Measurements from ENCODE around the gene RHBDL1.
"Not testable (repeated sequence)": the region's sequence is repeated elsewhere in the genome, so short reads cannot be mapped to it uniquely, and the experiment has no call there.

The RHBDL1 gene

GRCh38 chr16:684961-685696, 9.7 kb downstream of the RHBDL1 start:
- no peak for TF ChIP-seq CTCF (IDR thresholded peaks at IDR 0.05; ENCODE audit: borderline replicate concordance, insufficient read depth, low read depth, low read length)
- no peak overlapping the region for H3K4me3 ChIP-seq (ENCODE audit: low read depth, low read length)

GRCh38 chr16:685967-686366, 10.5 kb downstream of the RHBDL1 start:
- TF ChIP-seq CTCF (IDR thresholded peaks at IDR 0.05; ENCODE audit: borderline replicate concordance, insufficient read depth, low read depth, low read length), result peak; percentile 52
- H3K4me3 ChIP-seq (ENCODE audit: low read depth, low read length), result no peak overlapping the region

- no peak for TF ChIP-seq CTCF (IDR thresholded peaks at IDR 0.05; ENCODE audit: borderline replicate concordance, insufficient read depth, low read depth, low read length)
- H3K4me3 ChIP-seq (ENCODE audit: low read depth, low read length), result no peak overlapping the region
These were observed 11.2 kb downstream of the RHBDL1 start for GRCh38 chr16:686459-687260.

GRCh38 chr16:687499-687898, 12.0 kb downstream of the RHBDL1 start:
- TF ChIP-seq CTCF (IDR thresholded peaks at IDR 0.05; ENCODE audit: borderline replicate concordance, insufficient read depth, low read depth, low read length), result no peak
- no peak overlapping the region for H3K4me3 ChIP-seq (ENCODE audit: low read depth, low read length)

- TF ChIP-seq CTCF (IDR thresholded peaks at IDR 0.05; ENCODE audit: borderline replicate concordance, insufficient read depth, low read depth, low read length), result no peak
- H3K4me3 ChIP-seq (ENCODE audit: low read depth, low read length), result peak overlapping the region; percentile 94
These were observed 13.9 kb downstream of the RHBDL1 start for GRCh38 chr16:689175-689897.

- not testable (repeated sequence) for H3K4me3 ChIP-seq (ENCODE audit: low read depth, low read length)
These were observed 15.8 kb downstream of the RHBDL1 start for GRCh38 chr16:691242-691641.

GRCh38 chr16:692356-693108, 17.1 kb downstream of the RHBDL1 start:
- no peak overlapping the region for H3K4me3 ChIP-seq (ENCODE audit: low read depth, low read length)
- TF ChIP-seq CTCF (IDR thresholded peaks at IDR 0.05; ENCODE audit: borderline replicate concordance, insufficient read depth, low read depth, low read length), result no peak
